ENCODE data around the gene COL17A1. TPM values are rescaled to one million over a fixed set of nuclear protein-coding genes. Genes with fewer than 3 reads are reported as not detected.

The COL17A1 gene
- total RNA-seq, 1 donor from 2014 or later: 10.1 TPM

DNA sequence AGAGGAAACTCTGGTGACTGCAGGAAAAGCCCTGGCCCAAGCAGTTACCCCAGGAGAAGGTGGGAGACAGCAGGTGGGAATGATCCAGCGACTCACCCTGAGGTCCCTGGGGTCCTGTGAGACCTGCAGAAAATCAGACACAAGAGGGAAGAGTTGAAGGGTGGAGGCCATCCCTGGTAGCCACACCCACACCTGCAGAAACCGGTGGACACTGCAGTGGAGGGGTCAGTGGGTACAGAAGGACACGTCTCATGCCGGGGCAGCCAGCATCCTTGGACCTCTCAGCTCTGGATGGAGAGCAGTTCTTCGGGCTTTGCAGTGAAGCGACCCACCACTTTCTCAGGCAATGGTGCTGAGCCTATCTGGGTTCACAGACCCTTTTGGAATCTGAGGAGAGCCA is 39.0 kb downstream of the COL17A1 start:
- H3K9ac ChIP-seq (ENCODE audit: low read length): no peak overlapping the region
- Mint-ChIP-seq H3K36me3 (ENCODE audit: low read depth, unreplicated experiment) (peaks cover 4% of the 10 kb centered on the region), H3K4me1 (ENCODE audit: low read depth, unreplicated experiment) (peaks cover 1% of the 10 kb centered on the region), H3K27me3 (ENCODE audit: low read depth, unreplicated experiment) (peaks cover 14% of the 10 kb centered on the region), H3K4me3 (ENCODE audit: unreplicated experiment) (no peak overlapping the region), H3K27ac (ENCODE audit: unreplicated experiment) (no peak overlapping the region), H3K9me3 (ENCODE audit: unreplicated experiment) (no peaks in the 10 kb centered on the region)
- peaks cover 15% of the 10 kb centered on the region for H3K4me1 ChIP-seq (ENCODE audit: insufficient read depth, low read length)
- H3K4me2 ChIP-seq (ENCODE audit: low read length): no peak overlapping the region
- no peaks in the 10 kb centered on the region for H3K9me3 ChIP-seq (ENCODE audit: insufficient read depth, low read depth, low read length)
- H3K36me3 ChIP-seq (ENCODE audit: insufficient read depth, low read length): no peaks in the 10 kb centered on the region
- H3K4me3 ChIP-seq (ENCODE audit: insufficient read depth, low read depth, low read length): no peak overlapping the region
- FAIRE-seq (no peak), DNase-seq (ENCODE audit: low read depth) (no peak)
- no peaks in the 10 kb centered on the region for H4K20me1 ChIP-seq (ENCODE audit: insufficient read depth, low read length)
- H3K79me2 ChIP-seq (ENCODE audit: insufficient read depth, low read length): no peaks in the 10 kb centered on the region
- no peak overlapping the region for H3K27ac ChIP-seq (ENCODE audit: low read depth, low read length)
- H3K27me3 ChIP-seq (ENCODE audit: insufficient read depth, low read length): peaks cover 2% of the 10 kb centered on the region
- no peak overlapping the region for H2AFZ ChIP-seq (ENCODE audit: low read depth, low read length)
- TF ChIP-seq EZH2 (IDR thresholded peaks at IDR 0.05; ENCODE audit: insufficient read depth, low read length): no peak
- no peak for TF ChIP-seq CTCF (IDR thresholded peaks at IDR 0.05; ENCODE audit: insufficient read depth, low read depth, low read length)

GRCh38 chr10:104045151-104046089 is 40.3 kb downstream of the COL17A1 start:
- H3K4me3 ChIP-seq (ENCODE audit: insufficient read depth, low read depth, low read length): no peak overlapping the region
- no peak overlapping the region for H3K9ac ChIP-seq (ENCODE audit: low read length)
- peaks cover 4% of the 10 kb centered on the region for H3K36me3 Mint-ChIP-seq (ENCODE audit: low read depth, unreplicated experiment)
- peaks cover 1% of the 10 kb centered on the region for H3K4me1 Mint-ChIP-seq (ENCODE audit: low read depth, unreplicated experiment)
- no peaks in the 10 kb centered on the region for H4K20me1 ChIP-seq (ENCODE audit: insufficient read depth, low read length)
- H3K27ac Mint-ChIP-seq (ENCODE audit: unreplicated experiment): no peak overlapping the region
- peaks cover 15% of the 10 kb centered on the region for H3K4me1 ChIP-seq (ENCODE audit: insufficient read depth, low read length)
- DNase-seq (ENCODE audit: low read depth) (peak; percentile 44), FAIRE-seq (no peak)
- H3K27ac ChIP-seq (ENCODE audit: low read depth, low read length): no peak overlapping the region
- H2AFZ ChIP-seq (ENCODE audit: low read depth, low read length): no peak overlapping the region
- H3K79me2 ChIP-seq (ENCODE audit: insufficient read depth, low read length): no peaks in the 10 kb centered on the region
- peaks cover 14% of the 10 kb centered on the region for H3K27me3 Mint-ChIP-seq (ENCODE audit: low read depth, unreplicated experiment)
- H3K36me3 ChIP-seq (ENCODE audit: insufficient read depth, low read length): no peaks in the 10 kb centered on the region
- no peak overlapping the region for H3K4me3 Mint-ChIP-seq (ENCODE audit: unreplicated experiment)
- H3K27me3 ChIP-seq (ENCODE audit: insufficient read depth, low read length): peaks cover 2% of the 10 kb centered on the region
- no peak overlapping the region for H3K4me2 ChIP-seq (ENCODE audit: low read length)
- no peaks in the 10 kb centered on the region for H3K9me3 ChIP-seq (ENCODE audit: insufficient read depth, low read depth, low read length)
- H3K9me3 Mint-ChIP-seq (ENCODE audit: unreplicated experiment): no peaks in the 10 kb centered on the region
- TF ChIP-seq EZH2 (IDR thresholded peaks at IDR 0.05; ENCODE audit: insufficient read depth, low read length) (no peak), CTCF (IDR thresholded peaks at IDR 0.05; ENCODE audit: insufficient read depth, low read depth, low read length) (peak; percentile 78)

DNA sequence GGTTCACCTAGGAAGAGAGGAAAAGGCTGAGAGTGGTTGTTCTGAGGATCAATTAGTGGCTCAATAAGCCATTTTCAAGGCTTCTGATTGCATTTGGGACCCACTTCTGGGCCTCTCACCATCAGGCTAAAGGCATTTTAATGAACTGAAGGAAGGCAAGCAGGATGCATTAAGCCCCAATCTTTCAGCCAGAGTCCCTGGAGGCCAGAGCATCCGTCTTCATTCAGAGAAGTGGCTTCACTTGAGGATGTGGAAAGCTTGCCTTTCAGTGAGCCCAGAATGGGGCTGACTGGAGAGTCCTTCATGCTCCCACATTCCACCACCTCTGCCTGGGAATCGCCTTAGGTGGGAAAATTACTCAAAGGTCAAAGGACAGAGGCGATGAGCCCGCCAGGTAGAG is 41.8 kb downstream of the COL17A1 start:
- Histone ChIP-seq H3K27me3 (ENCODE audit: insufficient read depth, low read length) (peaks cover 2% of the 10 kb centered on the region), H3K79me2 (ENCODE audit: insufficient read depth, low read length) (no peaks in the 10 kb centered on the region), H3K9ac (ENCODE audit: low read length) (no peak overlapping the region), H3K9me3 (ENCODE audit: insufficient read depth, low read depth, low read length) (no peaks in the 10 kb centered on the region), H3K4me1 (ENCODE audit: insufficient read depth, low read length) (no peaks in the 10 kb centered on the region), H3K4me2 (ENCODE audit: low read length) (no peak overlapping the region), H3K36me3 (ENCODE audit: insufficient read depth, low read length) (no peaks in the 10 kb centered on the region), H3K27ac (ENCODE audit: low read depth, low read length) (no peak overlapping the region), H2AFZ (ENCODE audit: low read depth, low read length) (no peak overlapping the region), H3K4me3 (ENCODE audit: insufficient read depth, low read depth, low read length) (no peak overlapping the region), H4K20me1 (ENCODE audit: insufficient read depth, low read length) (no peaks in the 10 kb centered on the region)
- peaks cover 1% of the 10 kb centered on the region for H3K4me1 Mint-ChIP-seq (ENCODE audit: low read depth, unreplicated experiment)
- H3K36me3 Mint-ChIP-seq (ENCODE audit: low read depth, unreplicated experiment): peaks cover 4% of the 10 kb centered on the region
- peaks cover 2% of the 10 kb centered on the region for H3K9me3 Mint-ChIP-seq (ENCODE audit: unreplicated experiment)
- no peak overlapping the region for H3K27ac Mint-ChIP-seq (ENCODE audit: unreplicated experiment)
- TF ChIP-seq EZH2 (IDR thresholded peaks at IDR 0.05; ENCODE audit: insufficient read depth, low read length) (no peak), CTCF (IDR thresholded peaks at IDR 0.05; ENCODE audit: insufficient read depth, low read depth, low read length) (no peak)
- no peak for FAIRE-seq
- H3K27me3 Mint-ChIP-seq (ENCODE audit: low read depth, unreplicated experiment): peaks cover 14% of the 10 kb centered on the region
- DNase-seq (ENCODE audit: low read depth): no peak
- H3K4me3 Mint-ChIP-seq (ENCODE audit: unreplicated experiment): no peak overlapping the region
